GM19397 (cell line): ENCODE data around the gene OSM.
"Not testable (repeated sequence)": the region's sequence is repeated elsewhere in the genome, so short reads cannot be mapped to it uniquely, and the experiment has no call there.

Source experiments
- ATAC-seq: cut with Tn5 transposase; IDR thresholded peaks from one replicate; pipeline ENCODE4 v1.9.1; 2021; ENCODE audit warnings: mild to moderate bottlenecking, moderate library complexity; ENCODE audit not compliant: unreplicated experiment

Gene OSM

DNA sequence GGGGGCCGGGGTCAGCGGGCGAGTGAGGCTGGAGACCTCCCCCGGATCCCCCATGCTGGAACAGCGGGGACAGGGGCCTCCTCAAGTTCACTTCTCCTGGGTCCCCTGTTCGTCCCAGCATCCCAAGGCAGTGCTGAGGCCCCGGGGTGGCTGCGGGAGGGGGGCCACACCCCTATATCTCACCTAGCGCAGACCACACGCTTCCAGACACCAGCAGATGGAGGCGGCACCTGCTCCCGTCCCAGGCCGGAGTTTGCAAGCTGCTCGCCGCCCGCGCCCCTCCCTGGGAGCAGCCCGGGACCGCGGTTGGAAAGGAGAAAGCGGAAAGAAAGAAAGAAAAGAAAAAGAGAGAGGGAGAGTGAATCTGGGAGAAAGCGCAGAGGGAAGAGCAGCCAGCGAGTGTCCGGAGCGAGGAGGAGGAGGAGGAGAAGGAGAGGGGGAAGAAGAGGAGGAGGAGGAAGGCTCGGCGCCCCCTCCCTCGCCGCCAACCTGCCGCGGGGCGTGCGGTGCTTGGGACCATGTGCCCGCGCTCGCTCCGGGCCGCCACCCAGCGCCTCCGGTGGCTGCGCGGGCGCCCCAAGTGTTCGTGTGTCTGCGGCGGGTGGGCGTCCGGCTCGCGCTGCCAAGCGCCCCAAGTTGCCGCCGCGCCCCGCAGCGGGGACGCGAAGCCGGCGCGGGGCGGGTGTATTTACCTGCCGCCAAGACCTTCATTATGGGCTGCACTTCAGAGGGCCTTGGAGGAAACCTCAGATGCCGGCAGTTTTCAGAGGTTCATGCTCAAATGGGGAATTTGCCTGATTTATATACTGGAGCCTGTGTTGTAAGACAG, 20.5 kb downstream of the OSM start, which contains the start of gene LIF:
TSS of gene LIF (minus strand) at position 775 of the 829 bp plus-strand sequence. CDS start at position 711, 64 bp downstream.
- no peak for ATAC-seq

DNA sequence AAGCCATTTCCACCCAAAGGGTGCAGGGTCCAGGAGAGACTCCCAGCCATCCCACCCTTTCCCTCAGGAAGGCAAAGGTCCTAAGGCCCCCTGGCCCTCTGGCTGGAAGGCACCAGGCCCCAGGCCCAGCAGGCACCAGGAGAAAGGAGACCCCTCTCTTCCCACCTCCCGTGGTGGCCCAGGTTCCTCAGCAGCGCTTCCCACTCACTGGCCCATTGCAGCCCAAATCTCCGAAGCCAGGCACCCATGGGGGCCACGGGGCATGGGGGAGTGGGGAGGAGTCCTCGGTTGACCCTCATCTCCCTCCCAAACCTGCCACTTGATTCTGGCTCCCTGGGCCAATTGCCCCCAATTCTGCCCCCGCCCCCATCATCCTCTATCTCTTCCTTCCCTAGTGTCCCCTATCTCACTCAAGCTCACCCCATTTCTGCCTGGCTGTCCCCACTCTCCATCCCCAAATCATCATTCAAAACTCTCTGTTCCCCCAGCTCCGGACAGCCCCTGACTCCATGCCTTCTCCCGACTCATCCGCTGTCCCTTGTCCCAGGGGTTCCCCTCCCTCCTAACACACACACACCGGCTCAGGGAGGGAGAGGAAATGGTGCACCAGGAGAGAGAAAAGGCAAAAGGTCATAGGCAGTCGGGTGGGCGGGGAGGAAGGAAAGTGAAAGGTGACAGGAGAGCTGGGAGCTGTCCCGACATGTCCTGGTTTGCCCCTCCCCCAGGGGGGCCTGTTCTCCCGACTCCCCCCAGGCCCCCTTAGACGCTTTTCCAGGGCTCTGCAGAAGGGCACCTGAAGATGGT, 21.3 kb downstream of the OSM start:
- no peak for ATAC-seq

DNA sequence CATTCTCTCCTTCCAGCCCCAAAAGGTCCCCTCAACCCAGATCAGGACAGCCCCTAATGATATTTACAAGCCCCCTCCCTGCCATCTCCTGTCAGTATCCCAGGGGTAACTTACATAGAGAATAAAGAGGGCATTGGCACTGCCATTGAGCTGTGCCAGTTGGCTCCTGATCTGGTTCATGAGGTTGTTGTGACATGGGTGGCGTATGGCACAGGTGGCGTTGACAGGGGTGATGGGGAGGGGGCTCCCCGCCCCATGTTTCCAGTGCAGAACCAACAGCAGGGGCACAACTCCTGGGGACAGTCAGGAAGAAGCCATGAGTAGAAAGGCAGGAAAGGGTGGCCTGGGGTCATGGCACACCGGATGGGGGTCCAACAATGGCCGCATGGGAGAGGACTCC, 22.0 kb downstream of the OSM start:
- no peak for ATAC-seq

DNA sequence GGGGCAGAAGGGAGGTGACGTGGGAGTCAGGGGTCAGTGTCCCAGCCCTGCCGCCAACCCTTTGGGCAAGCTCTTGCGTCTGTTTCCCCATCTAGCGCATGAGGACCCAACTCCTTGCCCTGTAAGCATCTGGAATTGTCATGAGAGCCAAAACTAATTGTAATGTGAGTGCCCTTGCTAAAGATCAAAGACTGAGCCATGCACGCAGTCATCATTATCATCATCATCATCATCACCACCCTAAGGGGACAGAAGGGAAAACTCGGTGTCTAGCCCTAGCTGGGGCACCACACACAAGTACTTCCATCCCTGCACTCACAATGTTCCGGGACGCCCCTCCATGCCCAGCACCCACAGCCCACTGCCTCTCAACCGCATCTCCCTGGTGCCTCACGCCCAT, 22.6 kb downstream of the OSM start:
- no peak for ATAC-seq

DNA sequence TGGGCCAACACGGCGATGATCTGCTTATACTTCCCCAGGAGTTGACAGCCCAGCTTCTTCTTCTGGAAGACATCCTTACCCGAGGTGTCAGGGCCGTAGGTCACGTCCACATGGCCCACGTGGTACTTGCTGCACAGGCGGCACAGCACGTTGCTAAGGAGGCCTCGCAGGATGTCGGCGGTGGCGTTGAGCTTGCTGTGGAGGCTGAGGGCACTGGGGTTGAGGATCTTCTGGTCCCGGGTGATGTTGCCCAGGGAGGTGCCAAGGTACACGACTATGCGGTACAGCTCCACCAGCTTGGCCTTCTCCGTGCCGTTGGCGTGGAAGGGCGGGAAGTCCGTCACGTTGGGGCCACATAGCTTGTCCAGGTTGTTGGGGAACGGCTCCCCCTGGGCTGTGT, 23.0 kb downstream of the OSM start:
- ATAC-seq, result no peak

DNA sequence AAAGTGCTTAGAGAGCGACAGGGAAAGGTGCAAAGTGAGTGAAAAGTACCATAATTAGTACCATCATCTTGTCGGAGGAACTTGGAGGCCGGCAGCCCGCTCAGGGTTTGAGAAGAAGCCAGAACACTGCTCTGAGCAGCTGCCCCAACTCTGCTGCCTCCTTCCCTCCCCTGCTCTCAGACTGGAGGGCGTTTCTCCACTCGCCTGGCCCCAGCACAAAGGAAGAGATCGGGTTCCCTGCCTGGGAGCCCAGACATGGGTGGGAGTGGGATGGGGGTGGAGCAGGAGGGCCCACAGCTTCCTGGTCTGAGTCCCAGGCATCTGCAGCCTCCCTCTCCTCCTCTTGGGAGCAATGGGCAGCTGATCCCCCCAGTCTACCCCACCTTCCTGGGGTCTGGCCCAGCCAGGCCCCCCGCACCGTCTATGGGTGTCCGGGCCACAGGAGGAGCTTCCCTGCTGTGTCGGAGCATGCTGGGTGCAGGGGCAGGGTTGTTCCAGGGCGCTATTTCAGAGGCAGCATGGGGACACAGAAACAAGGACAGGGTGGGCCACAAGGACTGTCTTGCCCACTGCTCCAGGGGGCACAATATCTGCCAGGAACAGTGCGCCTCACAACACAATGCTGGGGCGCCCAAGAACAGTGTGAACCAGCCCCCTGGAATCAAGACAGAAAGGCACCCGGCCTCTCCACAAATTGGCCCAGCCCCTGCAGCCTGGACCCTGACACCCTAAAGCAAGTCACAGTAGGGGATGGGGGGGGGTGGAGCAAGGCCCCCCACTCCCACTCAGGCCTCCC, 24.9 kb downstream of the OSM start:
- ATAC-seq, result no peak

DNA sequence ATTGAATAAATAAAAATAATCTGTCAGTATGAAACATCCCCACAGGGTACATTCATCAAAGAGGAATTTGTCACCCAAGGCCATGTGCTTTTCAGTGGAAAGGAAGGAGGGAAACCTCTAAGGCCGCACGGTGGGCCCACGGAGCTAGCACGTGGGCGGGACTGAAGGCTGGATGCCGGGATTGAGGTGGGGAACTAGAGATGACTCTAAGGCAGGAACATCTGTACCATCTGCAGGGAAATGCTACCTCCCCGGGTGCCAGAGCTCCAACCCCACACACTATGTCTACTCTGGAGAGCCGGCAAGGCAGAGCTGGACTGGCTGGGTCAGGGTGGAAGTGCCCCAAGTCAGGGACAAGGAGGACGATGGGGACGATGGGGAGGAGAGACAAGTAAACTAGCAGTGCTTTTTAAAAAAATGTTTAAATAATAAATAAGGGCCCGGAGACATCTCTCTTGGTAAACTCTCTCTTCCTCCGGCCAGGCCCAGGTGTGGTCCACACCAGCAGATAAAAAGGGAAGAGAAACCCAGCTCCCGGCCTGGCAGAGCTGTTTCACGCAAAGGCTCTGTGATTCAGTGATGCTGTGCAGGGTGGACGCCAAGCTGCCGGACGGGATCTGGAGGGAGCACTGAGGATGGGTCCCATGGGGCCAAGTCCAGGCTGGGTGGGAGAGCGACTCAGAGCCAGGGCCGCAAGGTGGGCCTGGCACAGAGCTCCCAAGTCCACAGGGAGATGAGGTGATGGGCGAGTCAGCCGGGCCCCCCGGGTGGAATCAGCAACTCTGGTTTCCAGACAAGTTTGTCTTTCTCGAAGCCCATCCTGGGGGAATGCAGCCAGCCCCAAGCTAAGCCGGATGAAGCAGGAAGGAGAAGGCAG, 25.9 kb downstream of the OSM start:
- ATAC-seq, result no peak

DNA sequence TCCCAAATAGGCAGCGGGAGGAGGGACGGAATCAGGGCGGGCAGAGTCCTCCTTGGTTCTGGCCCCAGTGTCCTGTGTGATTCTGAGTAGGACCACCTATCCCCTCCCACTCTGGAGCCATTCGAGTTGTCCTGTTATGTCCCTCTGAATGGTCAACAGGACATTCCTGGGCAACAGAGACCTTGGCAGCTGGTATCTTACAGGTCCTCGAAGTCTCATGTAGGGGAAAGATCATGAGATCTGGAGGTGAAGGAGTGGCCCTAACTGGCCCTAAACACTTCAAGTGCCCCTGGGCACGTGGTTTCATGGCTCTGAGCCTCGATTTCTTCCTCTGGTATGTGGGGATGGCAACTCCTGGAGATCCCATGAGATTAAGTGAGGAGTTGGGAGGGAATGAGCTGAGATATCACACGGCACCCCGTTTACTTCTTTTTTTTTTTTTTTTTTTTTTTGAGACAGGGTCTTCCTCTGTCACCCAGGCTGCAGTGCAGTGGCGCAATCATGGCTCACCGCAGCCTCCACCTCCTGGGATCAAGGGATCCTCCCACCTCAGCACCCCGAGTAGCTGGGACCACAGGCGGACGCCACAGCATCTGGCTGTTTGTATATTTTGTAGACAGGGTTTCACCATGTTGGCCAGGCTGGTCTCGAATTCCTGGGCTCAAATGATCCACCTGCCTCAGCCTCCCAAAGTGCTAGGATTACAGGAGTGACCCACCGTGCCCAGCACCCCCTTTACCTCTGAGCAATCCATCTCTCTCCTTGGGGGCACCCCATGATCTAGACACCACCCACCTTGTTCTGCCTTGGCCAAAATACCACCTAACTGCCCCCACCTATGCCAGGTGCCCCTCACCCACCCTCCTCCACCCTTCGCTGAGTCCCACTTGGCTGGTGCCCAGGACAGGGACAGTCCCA, 26.9 kb downstream of the OSM start:
- no peak for ATAC-seq

DNA sequence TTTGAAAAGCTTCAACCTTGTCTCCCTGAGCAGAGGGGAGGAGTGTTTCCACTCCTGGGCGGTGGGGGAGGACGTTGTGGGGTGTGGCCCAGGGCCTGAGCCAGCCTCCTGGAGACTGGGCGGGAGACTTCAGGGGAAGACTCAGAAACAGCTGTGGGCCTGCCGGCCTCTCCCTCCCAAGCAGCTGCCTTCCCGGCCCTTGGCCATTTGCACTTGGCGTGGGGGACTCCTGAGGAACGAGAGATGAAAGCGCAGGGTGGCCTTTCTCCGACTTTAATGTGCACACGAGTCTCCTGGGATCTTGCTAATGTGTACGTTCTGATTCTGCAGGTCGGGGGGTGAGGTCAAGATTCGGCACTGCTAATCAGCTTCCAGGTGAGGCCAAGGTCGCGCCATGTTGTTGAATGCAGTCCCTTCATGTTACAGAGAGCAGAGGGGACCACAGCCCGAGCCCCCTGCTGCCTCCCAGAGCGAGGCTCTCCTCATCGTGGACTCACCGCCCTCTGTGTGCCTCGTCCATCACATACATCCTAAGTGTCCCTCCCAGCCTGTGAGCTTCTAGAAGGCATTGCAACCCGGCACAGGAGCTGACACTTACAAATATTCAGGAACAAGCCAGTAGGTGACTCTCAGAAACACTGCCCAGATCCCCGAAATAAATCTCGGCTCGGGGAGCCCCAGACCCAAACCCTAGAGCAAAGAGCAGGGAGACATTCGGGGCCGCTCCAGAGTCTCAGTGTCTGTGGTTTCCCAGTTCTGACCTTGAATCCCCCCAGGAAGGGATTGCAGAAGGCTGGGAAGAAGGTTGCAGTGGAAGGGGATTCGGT, 27.8 kb downstream of the OSM start:
- no peak for ATAC-seq

DNA sequence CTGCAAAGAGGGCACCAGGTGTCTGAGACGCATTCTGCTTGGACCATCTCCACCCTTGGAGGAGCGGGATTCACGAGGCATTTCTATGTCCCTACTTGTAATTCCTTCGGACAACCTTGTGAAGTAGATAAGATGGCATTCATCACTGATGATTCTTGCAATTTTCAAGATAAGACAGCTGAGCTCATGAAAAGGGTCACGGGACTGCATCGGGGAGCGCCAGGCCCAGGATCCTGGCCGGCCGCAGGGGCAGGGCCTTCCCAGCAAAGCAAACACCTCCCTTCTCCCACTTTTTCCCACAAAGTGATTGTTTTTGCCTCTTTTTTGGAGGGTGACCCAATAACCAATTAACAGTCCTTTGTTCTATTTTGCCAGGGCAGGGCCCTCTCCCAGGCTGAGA, 28.5 kb downstream of the OSM start:
- ATAC-seq, result no peak

DNA sequence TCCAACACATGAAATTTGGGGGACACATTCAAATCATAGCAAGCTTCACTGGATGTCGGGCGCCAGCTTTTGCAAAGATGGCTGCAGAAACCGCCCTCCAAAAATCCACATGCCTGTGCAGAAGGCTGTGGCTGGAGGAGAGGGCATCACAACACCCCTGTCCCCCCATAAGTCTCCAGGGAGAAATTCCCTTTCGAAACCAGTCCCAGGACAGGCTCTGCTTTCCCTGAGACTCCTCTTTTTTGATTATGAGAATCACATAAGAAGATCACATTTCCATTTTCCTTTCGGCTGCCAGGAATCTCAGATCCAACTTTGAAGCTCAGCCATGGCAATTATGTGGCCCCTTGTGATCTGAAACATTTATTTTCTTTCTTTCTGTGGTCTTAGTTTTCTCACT, 29.8 kb downstream of the OSM start:
- ATAC-seq, result no peak

DNA sequence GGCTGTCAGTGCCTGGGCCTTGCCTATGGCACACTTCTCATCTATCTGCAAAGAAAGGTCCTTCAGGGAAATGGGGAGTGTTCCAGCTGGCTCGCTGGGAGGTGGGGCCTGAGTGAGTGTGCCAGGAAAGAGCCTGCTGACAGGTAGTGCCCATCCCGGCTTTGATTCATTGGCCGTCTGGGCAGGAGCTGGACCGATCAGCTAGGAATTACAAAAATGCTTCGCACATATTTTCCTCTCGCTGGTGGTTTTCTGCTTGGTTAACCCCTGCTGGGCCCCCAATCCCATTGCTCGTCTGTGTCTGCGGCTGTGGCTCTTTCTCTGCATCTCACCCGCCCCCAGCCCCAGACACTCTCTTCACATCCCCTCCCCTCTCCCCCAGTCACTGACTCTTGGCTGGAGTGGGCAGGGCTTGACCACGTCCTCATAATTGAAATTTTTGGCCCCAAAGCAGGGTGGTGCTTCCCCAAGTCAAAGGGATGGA, 30.9 kb downstream of the OSM start:
- ATAC-seq, result no peak

DNA sequence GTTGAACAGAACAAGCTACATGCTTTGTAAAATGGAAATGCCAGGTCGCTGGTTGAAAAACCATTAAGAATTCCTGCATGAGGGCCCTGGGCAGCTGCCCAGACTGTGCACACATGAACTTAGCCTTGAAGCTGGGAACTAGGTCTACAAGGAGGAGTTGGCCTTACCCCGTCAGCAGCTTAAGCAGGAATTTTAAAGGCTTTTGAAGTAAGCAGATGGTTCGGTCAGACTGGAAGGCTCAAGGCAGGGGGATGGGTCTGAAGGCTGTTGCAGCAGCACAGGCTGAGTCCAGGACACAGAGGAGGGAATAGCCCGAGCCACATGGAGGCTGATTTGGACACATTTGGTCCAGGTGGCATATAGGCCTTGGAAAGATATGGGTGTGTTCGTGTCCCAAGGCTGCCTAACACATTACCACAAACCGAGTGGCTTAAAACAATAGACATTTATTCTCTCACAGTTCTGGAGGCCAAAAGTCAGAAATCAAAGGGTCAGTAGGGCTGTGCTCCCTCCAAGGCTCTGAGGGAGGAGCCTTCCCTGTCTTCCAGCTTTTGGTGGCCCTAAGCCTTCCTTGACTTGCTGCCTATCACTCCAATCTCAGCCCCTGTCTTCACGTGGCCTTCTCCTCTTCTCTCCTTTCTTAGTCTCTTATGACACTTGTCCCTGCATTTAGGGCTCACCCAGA, 31.7 kb downstream of the OSM start:
- ATAC-seq, result no peak

DNA sequence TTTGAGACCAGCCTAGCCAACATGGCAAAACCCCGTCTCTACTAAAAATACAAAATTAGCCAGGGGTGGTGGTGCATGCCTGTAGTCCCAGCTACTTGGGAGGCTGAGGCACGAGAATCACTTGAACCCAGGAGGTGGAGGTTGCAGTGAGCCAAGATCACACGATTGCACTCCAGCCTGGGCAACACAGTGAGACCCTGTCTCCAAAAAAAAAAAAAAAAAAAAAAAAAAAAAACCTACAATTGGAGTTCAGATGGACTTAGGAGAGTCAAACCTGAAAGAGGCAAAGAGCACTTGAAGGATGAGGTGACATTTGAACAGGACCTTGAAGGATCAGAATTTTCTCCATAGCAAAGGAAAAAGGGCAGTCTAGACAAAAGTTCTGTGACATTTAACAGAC, 32.3 kb downstream of the OSM start:
- ATAC-seq, result not testable (repeated sequence)

DNA sequence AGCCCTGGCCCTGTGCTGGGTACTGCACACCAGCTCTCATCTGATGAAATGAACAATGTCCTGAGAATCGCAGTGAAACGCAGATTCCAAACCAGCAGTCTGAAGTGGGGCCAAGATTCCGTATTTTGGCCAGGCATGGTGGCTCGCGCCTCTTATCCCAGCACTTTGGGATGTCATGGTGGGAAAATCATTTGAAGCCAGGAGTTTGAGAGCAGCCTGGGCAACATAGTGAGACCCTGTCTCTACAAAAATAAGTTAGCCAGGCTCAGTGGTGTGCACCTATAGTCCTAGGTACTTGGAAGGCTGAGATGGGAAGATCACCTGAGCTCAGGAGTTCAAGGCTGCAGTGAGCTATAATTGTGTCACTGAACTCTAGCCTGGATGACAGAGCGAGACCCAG, 33.1 kb downstream of the OSM start:
- ATAC-seq, result no peak

DNA sequence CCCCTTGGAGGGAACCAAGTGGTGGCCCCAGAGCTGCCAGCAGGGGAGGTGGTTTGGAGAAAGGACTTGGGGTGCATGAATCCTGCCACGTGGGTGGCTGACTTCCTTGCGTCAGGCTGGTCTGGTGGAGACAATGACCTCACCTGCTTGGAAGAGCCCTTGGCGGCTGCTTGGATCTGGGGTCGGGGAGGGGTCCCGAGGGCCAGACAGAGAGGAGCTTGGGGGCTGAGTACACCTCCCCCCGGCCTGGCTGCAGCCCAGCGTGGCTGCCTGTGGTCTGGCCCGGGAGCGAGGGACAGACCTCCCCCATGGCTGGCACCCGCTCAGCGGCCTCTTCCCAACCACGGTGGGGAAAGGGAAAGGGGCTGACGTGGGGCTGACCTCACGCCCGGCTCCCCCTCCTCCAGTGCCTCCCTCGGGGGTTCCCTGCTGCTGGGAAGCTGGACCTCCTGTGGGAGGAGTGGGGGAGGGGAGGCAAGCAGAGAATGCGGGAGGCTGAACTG, 33.9 kb downstream of the OSM start:
- no peak for ATAC-seq

DNA sequence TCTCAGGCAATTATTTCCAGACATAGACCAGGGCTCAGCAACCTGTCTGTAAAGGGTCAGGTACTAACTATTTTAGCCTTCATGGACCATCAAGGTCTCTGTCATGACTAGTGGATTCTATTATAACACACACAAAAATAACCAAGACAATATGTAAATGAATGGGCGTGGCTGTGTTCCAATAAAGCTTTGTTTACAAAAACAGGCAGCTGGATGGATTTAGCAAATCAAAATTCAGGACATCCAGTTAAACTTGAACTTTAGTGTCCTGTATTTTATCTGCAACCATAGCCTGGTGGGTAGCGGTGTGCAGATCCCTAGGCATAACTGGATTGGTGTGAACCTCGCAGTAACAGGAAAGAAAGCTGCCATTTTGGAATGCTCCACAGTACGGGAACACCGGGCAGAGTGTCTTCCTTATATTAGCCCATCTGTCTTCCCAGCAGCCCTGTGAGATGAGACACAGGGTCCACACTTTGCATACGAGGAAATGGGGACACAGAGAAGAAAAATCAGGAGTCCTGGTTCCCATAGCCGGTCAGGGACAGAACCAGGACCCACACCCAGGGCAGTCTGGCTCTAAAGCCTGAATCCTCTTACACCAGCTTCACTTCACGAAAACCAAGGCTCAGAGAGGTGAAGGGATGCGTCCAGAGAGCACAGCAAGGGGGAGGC, 35.7 kb downstream of the OSM start:
- ATAC-seq, result no peak
